A673 (cell line): ENCODE results near the gene PCDHGB1.

Experiments
- EZH2 ChIP-seq: fragments of 200-600 bp; sonication (generic); IDR thresholded peaks from 2 replicates; pipeline ENCODE4 v1.6.1; 2017; ENCODE audit warnings: borderline replicate concordance, low read depth, mild to moderate bottlenecking, mixed read lengths, antibody characterized with exemption, low read length; ENCODE audit not compliant: poor library complexity, severe bottlenecking
- TF ChIP-seq, protein P1 (sequence below): fragments of 300-800, 200-600 bp; sonication (generic); conservative IDR thresholded peaks from 2 replicates; pipeline ENCODE4 v1.5.1; 2017; ENCODE audit warnings: low read depth, mild to moderate bottlenecking, antibody characterized with exemption, low read length, moderate library complexity, mixed read lengths

- TF ChIP-seq, protein P1, sequence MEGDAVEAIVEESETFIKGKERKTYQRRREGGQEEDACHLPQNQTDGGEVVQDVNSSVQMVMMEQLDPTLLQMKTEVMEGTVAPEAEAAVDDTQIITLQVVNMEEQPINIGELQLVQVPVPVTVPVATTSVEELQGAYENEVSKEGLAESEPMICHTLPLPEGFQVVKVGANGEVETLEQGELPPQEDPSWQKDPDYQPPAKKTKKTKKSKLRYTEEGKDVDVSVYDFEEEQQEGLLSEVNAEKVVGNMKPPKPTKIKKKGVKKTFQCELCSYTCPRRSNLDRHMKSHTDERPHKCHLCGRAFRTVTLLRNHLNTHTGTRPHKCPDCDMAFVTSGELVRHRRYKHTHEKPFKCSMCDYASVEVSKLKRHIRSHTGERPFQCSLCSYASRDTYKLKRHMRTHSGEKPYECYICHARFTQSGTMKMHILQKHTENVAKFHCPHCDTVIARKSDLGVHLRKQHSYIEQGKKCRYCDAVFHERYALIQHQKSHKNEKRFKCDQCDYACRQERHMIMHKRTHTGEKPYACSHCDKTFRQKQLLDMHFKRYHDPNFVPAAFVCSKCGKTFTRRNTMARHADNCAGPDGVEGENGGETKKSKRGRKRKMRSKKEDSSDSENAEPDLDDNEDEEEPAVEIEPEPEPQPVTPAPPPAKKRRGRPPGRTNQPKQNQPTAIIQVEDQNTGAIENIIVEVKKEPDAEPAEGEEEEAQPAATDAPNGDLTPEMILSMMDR = no peak
- no peak for TF ChIP-seq EZH2
These were observed 4.6 kb upstream of the PCDHGB1 start for GRCh38 chr5:141345327-141345726.
